ENCODE measurements around the gene RAB1A.

Gene RAB1A

GRCh38 chr2:65159261-65159660 lies 29.4 kb upstream of the RAB1A start:
- TF ChIP-seq USF1 (IDR thresholded peaks at IDR 0.05), result no peak
- no peak for TF ChIP-seq EGR1 (IDR thresholded peaks at IDR 0.05)
- TF ChIP-seq FOXM1 (IDR thresholded peaks at IDR 0.05; ENCODE audit: borderline replicate concordance, low read depth), result no peak

GRCh38 chr2:65158557-65158956 lies 28.7 kb upstream of the RAB1A start:
- TF ChIP-seq ZBTB7A (IDR thresholded peaks at IDR 0.05; ENCODE audit: low read depth) (no peak), NFIC (IDR thresholded peaks at IDR 0.05) (no peak), USF1 (IDR thresholded peaks at IDR 0.05) (no peak), TAF1 (IDR thresholded peaks at IDR 0.05; ENCODE audit: low read depth) (no peak), MAX (IDR thresholded peaks at IDR 0.05) (no peak), CREB1 (IDR thresholded peaks at IDR 0.05; ENCODE audit: low read depth) (no peak), REST (IDR thresholded peaks at IDR 0.05; ENCODE audit: low read depth) (no peak), TEAD4 (IDR thresholded peaks at IDR 0.05) (no peak), TCF12 (IDR thresholded peaks at IDR 0.05; ENCODE audit: low read depth) (no peak), EP300 (IDR thresholded peaks at IDR 0.05; ENCODE audit: borderline replicate concordance) (no peak), FOXM1 (IDR thresholded peaks at IDR 0.05; ENCODE audit: borderline replicate concordance, low read depth) (no peak), RAD21 (IDR thresholded peaks at IDR 0.05; ENCODE audit: low read depth) (no peak), YY1 (IDR thresholded peaks at IDR 0.05; ENCODE audit: low read depth) (no peak), EGR1 (IDR thresholded peaks at IDR 0.05) (no peak), CEBPB (IDR thresholded peaks at IDR 0.05) (no peak)

GRCh38 chr2:65156041-65156440 lies 26.1 kb upstream of the RAB1A start:
- no peak for TF ChIP-seq NFIC (IDR thresholded peaks at IDR 0.05)
- no peak for TF ChIP-seq REST (IDR thresholded peaks at IDR 0.05; ENCODE audit: low read depth)
- TF ChIP-seq EP300 (IDR thresholded peaks at IDR 0.05; ENCODE audit: borderline replicate concordance), result no peak
- no peak for TF ChIP-seq RAD21 (IDR thresholded peaks at IDR 0.05; ENCODE audit: low read depth)
- no peak for TF ChIP-seq TCF12 (IDR thresholded peaks at IDR 0.05; ENCODE audit: low read depth)
- no peak for TF ChIP-seq EGR1 (IDR thresholded peaks at IDR 0.05)
- no peak for TF ChIP-seq ZBTB7A (IDR thresholded peaks at IDR 0.05; ENCODE audit: low read depth)
- no peak for TF ChIP-seq CEBPB (IDR thresholded peaks at IDR 0.05)
- TF ChIP-seq CREB1 (IDR thresholded peaks at IDR 0.05; ENCODE audit: low read depth), result no peak

GRCh38 chr2:65153515-65153914 lies 23.6 kb upstream of the RAB1A start:
- no peak for TF ChIP-seq YY1 (IDR thresholded peaks at IDR 0.05; ENCODE audit: low read depth)
- no peak for TF ChIP-seq FOXM1 (IDR thresholded peaks at IDR 0.05; ENCODE audit: borderline replicate concordance, low read depth)
- TF ChIP-seq TEAD4 (IDR thresholded peaks at IDR 0.05), result no peak
- TF ChIP-seq MAX (IDR thresholded peaks at IDR 0.05), result no peak
- TF ChIP-seq EP300 (IDR thresholded peaks at IDR 0.05; ENCODE audit: borderline replicate concordance), result no peak
- no peak for TF ChIP-seq ZBTB7A (IDR thresholded peaks at IDR 0.05; ENCODE audit: low read depth)
- TF ChIP-seq TCF12 (IDR thresholded peaks at IDR 0.05; ENCODE audit: low read depth), result no peak
- TF ChIP-seq USF1 (IDR thresholded peaks at IDR 0.05), result no peak
- no peak for TF ChIP-seq CREB1 (IDR thresholded peaks at IDR 0.05; ENCODE audit: low read depth)
- no peak for TF ChIP-seq CEBPB (IDR thresholded peaks at IDR 0.05)
- TF ChIP-seq RAD21 (IDR thresholded peaks at IDR 0.05; ENCODE audit: low read depth), result no peak
- TF ChIP-seq TAF1 (IDR thresholded peaks at IDR 0.05; ENCODE audit: low read depth), result no peak
- TF ChIP-seq REST (IDR thresholded peaks at IDR 0.05; ENCODE audit: low read depth), result no peak
- TF ChIP-seq NFIC (IDR thresholded peaks at IDR 0.05), result no peak
- no peak for TF ChIP-seq EGR1 (IDR thresholded peaks at IDR 0.05)

Measured in Ishikawa (cell line).